ENCODE data around the gene HBM. TPM values are rescaled to one million over a fixed set of nuclear protein-coding genes. Genes with fewer than 3 reads are reported as not detected.
"Not testable (repeated sequence)": the region's sequence is repeated elsewhere in the genome, so short reads cannot be mapped to it uniquely, and the experiment has no call there.

The HBM gene
- total RNA-seq, 1 experiment from 2014 or later, result not detected

DNA sequence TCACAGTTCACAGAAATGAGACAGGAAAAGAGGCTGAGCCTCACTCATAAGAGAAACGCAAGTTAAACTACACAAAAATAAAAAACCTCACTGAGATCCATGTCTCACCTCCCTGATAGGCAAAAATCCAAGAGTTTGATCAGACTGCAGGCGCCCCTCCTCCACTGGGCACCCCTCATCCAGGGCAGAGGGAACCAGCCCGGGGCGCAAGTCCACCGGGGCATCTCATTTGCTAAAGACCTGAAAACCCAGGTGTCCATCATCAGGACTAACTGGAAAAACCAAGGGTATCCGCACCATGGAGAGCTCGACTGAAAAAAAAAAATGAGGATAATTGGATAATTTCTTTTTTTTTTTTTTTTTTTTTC, 10.8 kb upstream of the HBM start:
- Histone ChIP-seq H3K4me1 (peaks cover 3% of the 10 kb centered on the region; the same call in 1 of the 2 replicates), H3K36me3 (no peaks in the 10 kb centered on the region), H3K27me3 (no peaks in the 10 kb centered on the region), H3K27ac (peak overlapping the region; percentile 15), H3K9me3 (replicated peaks) (no peaks in the 10 kb centered on the region), H3K4me3 (peak overlapping the region; percentile 60)
- DNase-seq, result no peak

DNA sequence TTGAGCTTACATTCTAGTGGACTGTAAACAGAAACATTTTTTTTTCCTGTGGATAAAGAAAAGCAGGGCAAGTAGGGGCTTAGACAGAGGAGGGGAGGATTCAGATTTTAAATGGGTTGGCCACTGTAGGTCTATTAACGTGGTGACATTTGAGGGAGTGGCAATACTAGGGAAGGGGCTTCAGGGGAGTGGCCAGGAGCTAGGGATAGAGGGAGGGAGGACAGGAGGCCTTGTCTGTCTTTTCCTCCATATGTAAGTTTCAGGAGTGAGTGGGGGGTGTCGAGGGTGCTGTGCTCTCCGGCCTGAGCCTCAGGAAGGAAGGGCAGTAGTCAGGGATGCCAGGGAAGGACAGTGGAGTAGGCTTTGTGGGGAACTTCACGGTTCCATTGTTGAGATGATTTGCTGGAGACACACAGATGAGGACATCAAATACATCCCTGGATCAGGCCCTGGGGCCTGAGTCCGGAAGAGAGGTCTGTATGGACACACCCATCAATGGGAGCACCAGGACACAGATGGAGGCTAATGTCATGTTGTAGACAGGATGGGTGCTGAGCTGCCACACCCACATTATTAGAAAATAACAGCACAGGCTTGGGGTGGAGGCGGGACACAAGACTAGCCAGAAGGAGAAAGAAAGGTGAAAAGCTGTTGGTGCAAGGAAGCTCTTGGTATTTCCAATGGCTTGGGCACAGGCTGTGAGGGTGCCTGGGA, 6.5 kb upstream of the HBM start:
- Histone ChIP-seq H3K27ac (no peak overlapping the region), H3K4me1 (peaks cover 3% of the 10 kb centered on the region; the same call in 1 of the 2 replicates), H3K4me3 (no peak overlapping the region), H3K36me3 (no peaks in the 10 kb centered on the region), H3K27me3 (no peaks in the 10 kb centered on the region), H3K9me3 (replicated peaks) (no peaks in the 10 kb centered on the region)
- DNase-seq, result no peak

DNA sequence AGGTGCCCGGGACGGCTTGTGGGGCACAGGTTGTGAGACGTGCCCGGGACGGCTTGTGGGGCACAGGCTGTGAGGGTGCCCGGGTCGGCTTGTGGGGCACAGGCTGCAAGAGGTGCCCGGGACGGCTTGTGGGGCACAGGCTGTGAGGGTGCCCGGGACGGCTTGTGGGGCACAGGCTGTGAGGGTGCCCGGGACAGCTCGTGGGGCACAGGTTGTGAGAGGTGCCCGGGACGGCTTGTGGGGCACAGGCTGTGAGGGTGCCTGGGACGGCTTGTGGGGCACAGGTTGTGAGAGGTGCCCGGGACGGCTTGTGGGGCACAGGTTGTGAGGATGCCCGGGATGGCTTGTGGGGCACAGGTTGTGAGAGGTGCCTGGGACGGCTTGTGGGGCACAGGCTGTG, 5.5 kb upstream of the HBM start:
- DNase-seq; H3K27ac ChIP-seq; H3K9me3 ChIP-seq (replicated peaks); H3K27me3 ChIP-seq; H3K4me3 ChIP-seq; H3K36me3 ChIP-seq; H3K4me1 ChIP-seq: not testable (repeated sequence)

DNA sequence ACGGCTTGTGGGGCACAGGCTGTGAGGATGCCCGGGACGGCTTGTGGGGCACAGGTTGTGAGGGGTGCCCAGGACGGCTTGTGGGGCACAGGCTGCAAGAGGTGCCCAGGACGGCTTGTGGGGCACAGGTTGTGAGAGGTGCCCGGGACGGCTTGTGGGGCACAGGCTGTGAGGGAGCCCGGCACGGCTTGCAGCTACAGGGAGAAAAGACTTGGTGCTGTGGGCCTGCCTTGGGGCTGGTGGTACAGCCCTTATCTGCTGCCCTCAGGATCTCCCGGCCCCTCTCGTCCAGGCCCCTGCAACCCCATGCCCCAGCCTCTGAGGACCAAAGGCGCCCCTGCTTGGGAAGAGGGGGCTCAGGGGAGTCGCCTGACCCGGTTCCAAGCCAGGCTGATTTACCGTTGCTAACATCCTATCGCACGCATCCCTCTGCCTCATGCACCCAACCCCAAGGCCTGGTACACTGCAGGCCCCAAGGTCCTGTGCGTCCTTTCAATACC, 5.0 kb upstream of the HBM start:
- no peaks in the 10 kb centered on the region for H3K27me3 ChIP-seq
- no peaks in the 10 kb centered on the region for H3K4me1 ChIP-seq
- no peak overlapping the region for H3K27ac ChIP-seq

DNA sequence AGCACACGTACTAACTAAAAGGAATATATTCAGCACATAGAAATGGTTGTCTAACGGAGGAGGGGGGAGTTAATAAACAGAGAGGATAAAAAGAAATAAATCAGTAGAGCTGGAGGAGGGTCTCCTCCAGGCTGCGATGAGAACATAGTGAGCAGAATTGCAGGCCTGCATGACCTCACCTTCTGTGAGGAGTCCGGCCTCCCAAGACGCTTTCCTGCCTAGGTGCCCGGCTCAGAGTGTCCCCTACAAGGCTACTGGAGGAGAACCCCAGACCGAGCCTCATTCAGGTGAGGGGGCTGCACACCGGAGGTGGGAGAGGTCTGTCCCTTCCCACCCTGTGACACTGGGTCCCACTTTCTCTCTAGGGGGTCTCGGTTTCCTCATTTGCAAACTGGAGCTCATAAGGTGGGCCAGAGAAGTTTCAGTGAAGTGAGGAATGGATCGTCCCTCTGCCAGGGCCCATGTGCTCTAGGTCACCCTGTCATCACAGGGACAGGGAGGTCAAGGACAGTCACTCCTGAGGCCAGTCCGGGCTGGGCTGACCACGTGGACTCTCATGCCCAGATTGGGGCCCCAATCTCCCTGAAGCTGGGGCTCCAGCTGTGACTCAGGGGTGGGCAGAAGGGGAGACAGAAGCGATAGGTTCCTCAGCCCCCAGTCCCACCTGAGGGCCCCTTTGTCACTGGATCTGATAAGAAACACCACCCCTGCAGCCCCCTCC, 3.3 kb upstream of the HBM start:
- no peaks in the 10 kb centered on the region for H3K36me3 ChIP-seq
- no peaks in the 10 kb centered on the region for H3K27me3 ChIP-seq
- H3K4me3 ChIP-seq, result no peak overlapping the region
- no peak for DNase-seq
- no peaks in the 10 kb centered on the region for H3K4me1 ChIP-seq
- no peaks in the 10 kb centered on the region for H3K9me3 ChIP-seq (replicated peaks)
- H3K27ac ChIP-seq, result no peak overlapping the region

More for the DNA sequence above, 5.0 kb upstream of the HBM start:
- H3K9me3 ChIP-seq (replicated peaks), result no peaks in the 10 kb centered on the region
- DNase-seq, result no peak
- H3K36me3 ChIP-seq, result no peaks in the 10 kb centered on the region
- no peak overlapping the region for H3K4me3 ChIP-seq

DNA sequence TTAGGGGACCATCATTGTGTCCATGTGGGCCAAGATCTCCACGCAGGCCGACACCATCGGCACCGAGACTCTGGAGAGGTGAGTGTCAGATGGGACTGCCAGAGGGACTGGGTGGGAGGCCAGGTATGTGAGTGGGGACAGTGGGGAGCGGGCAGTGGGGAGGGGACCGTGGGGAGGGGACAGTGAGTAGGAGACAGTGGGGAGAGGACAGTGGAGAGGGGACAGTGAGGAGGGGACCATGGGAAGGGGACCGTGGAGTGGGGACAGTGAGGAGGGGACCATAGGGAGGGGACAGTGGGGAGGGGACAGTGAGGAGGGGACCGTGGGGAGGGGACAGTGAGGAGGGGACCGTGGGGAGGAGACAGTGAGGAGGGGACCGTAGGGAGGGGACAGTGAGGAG, 2.6 kb upstream of the HBM start:
- H3K4me3 ChIP-seq; H3K9me3 ChIP-seq (replicated peaks); DNase-seq; H3K36me3 ChIP-seq; H3K27me3 ChIP-seq; H3K4me1 ChIP-seq; H3K27ac ChIP-seq: not testable (repeated sequence)

DNA sequence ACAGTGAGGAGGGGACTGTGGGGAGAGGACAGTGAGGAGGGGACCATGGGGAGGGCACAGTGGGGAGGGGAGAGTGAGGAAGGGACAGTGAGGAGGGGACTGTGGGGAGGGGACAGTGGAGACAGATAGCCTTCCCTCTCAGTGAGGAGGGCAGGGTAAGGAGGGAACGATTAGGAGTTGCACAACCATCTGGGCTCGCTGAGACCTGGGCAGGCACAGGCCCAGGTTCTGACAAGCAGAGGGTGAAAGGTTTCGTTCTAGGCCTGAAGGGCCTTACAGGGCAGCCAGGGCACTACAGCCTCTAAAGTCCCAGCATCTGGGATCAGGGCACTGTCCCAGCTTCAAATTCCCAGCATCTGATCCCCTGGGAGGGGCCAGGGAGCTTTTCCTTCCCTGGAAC, 2.1 kb upstream of the HBM start:
- H3K9me3 ChIP-seq (replicated peaks); H3K4me3 ChIP-seq; H3K27me3 ChIP-seq: not testable (repeated sequence)

DNA sequence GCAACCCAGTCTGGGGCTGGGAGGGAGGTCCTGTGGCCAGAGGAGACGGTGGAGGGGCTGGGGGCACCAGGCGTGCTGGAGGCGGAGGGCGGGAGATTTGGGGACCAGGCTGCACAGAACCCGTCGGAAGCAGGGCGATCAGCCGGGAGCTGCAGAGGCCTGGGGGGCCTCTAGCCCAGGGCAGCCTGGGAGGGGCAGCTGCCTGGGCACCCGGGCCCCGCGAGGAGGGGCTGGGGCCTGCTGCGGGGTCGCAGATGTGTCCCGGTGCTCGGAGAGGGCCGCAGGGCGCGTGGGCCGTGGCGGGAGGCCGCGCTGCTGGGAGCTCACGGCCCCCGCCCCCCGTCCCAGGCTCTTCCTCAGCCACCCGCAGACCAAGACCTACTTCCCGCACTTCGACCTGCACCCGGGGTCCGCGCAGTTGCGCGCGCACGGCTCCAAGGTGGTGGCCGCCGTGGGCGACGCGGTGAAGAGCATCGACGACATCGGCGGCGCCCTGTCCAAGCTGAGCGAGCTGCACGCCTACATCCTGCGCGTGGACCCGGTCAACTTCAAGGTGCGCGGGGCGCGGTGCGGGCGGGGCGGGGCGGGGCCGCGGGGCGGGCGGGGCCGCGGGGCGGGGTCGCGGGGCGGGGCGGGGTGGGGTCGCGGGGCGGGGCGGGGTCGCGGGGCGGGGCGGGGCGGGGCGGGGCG, 1.5 kb upstream of the HBM start:
- H3K27ac ChIP-seq; H3K4me1 ChIP-seq; H3K4me3 ChIP-seq; H3K9me3 ChIP-seq (replicated peaks); H3K36me3 ChIP-seq; DNase-seq; H3K27me3 ChIP-seq: not testable (repeated sequence)

More for the DNA sequence above, 2.1 kb upstream of the HBM start:
- DNase-seq, H3K4me1 ChIP-seq, H3K36me3 ChIP-seq, H3K27ac ChIP-seq: not testable (repeated sequence)

DNA sequence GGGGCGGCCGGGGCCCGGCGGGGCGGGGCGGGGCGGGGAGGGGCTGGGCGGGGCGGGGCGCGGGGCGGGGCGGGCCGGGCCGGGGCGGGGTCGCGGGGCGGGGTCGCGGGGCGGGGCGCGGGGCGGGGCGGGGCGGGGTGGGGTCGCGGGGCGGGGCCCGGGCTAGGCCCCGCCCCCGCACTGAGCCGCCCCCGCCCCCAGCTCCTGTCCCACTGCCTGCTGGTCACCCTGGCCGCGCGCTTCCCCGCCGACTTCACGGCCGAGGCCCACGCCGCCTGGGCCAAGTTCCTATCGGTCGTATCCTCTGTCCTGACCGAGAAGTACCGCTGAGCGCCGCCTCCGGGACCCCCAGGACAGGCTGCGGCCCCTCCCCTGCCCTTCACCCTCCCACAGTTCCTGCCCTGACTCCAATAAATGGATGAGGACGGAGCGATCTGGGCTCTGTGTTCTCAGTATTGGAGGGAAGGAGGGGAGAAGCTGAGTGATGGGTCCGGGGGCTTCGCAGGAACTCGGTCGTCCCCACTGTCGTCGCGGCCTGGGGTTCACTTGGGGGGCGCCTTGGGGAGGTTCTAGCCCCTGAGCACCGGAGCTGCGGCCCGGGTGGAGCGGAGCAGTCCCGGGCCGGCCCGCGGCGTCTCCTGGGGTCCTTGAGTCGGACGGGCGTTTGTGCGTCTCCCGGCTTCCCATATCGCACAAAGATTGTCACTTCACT, 795 bp upstream of the HBM start:
- no peak for DNase-seq

DNA sequence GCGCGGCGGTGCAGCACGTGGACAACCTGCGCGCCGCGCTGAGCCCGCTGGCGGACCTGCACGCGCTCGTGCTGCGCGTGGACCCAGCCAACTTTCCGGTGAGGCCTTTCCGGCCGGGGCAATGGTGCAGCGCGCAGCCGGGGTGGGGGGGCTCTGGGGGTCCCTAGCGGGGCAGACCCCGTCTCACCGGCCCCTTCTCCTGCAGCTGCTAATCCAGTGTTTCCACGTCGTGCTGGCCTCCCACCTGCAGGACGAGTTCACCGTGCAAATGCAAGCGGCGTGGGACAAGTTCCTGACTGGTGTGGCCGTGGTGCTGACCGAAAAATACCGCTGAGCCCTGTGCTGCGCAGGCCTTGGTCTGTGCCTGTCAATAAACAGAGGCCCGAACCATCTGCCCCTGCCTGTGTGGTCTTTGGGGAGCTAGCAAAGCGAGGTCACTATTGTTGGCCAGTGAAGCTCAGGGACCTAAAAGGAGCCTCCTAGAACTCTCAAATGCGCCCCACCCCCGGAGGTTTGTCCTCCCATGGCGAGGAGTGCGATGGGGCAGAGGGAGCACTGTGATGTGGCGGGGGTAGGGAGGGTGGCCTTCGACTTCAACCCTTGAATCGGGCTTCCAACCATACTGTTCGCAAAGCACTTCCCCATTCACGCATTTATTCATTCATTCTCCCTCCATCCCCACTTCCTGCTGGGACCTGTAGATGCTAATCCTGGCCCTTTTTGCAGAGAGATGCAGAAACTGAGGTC, 770 bp downstream of the HBM start:
- Histone ChIP-seq H3K27me3 (no peaks in the 10 kb centered on the region), H3K36me3 (no peaks in the 10 kb centered on the region), H3K4me3 (no peak overlapping the region), H3K9me3 (replicated peaks) (no peaks in the 10 kb centered on the region), H3K4me1 (no peaks in the 10 kb centered on the region), H3K27ac (no peak overlapping the region)
- DNase-seq, result no peak

More for the DNA sequence above, 795 bp upstream of the HBM start:
- Histone ChIP-seq H3K4me3 (no peak overlapping the region), H3K36me3 (no peaks in the 10 kb centered on the region), H3K27me3 (no peaks in the 10 kb centered on the region), H3K27ac (no peak overlapping the region), H3K4me1 (no peaks in the 10 kb centered on the region), H3K9me3 (replicated peaks) (no peaks in the 10 kb centered on the region)

DNA sequence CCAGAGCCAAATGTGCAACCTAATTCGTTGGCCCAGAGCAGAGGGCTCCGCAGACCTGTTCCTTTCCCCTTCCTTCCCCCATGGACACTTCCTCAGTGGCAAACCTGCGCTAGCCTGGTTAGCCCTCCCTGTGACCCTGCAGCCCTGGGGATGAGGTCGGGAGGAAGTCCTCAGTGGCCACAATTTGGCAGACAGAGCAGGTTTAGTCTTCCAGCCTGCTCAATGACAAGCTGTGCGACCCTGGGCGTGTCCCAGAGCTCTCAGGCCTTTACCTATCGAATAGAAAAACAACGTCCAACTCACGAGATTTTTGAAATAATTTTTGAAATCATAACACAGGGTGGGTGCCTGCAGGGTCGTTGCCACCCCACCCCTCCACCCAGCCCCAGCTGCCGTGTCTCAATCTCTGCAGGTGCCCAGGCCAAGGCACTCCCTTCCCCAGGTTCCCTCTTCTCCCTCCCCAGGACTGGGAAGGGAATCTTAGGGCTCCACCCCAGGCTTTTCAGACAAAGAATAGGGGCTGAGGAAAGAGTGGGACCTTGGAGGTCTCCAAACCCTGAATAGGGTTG, 1.4 kb downstream of the HBM start:
- Histone ChIP-seq H3K36me3 (no peaks in the 10 kb centered on the region), H3K27me3 (no peaks in the 10 kb centered on the region), H3K4me3 (no peak overlapping the region), H3K27ac (no peak overlapping the region), H3K9me3 (replicated peaks) (no peaks in the 10 kb centered on the region), H3K4me1 (no peaks in the 10 kb centered on the region)
- DNase-seq, result no peak

DNA sequence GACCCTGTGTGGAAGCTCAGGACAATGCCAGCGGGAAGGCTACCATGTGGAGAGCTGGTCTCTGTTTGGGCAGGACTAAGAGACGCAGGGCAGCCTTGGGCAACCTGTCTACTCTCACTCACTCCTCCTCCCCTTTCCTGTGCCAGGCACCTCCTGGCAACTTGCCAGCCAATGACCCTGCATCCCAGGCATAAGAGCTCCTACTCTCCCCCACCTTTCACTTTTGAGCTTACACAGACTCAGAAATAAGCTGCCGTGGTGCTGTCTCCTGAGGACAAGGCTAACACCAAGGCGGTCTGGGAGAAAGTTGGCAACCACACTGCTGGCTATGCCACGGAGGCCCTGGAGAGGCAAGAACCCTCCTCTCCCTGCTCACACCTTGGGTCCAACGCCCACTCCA, 2.6 kb downstream of the HBM start:
- Histone ChIP-seq H3K9me3 (replicated peaks) (no peaks in the 10 kb centered on the region), H3K27ac (no peak overlapping the region), H3K4me3 (no peak overlapping the region), H3K36me3 (no peaks in the 10 kb centered on the region), H3K27me3 (no peaks in the 10 kb centered on the region), H3K4me1 (no peaks in the 10 kb centered on the region)
- no peak for DNase-seq

DNA sequence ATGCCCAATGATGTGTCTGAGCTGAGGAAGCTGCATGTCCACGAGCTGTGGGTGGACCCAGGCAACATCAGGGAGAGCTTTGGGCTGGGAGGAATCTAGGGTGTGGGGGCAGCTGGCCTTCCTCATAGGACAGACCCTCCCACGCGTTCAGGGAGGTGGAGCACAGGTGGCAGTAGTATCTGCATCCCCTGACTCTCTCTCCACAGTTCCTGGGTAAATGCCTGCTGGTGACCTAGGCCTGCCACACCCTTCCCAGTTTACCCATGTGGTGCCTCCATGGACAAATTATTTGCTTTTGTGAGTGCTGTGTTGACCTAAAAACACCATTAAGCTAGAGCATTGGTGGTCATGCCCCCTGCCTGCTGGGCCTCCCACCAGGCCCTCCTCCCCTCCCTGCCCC, 3.2 kb downstream of the HBM start:
- H3K9me3 ChIP-seq (replicated peaks), result no peaks in the 10 kb centered on the region
- no peaks in the 10 kb centered on the region for H3K36me3 ChIP-seq
- no peak overlapping the region for H3K4me3 ChIP-seq
- no peaks in the 10 kb centered on the region for H3K27me3 ChIP-seq
- DNase-seq, result no peak
- no peak overlapping the region for H3K27ac ChIP-seq
- no peaks in the 10 kb centered on the region for H3K4me1 ChIP-seq

DNA sequence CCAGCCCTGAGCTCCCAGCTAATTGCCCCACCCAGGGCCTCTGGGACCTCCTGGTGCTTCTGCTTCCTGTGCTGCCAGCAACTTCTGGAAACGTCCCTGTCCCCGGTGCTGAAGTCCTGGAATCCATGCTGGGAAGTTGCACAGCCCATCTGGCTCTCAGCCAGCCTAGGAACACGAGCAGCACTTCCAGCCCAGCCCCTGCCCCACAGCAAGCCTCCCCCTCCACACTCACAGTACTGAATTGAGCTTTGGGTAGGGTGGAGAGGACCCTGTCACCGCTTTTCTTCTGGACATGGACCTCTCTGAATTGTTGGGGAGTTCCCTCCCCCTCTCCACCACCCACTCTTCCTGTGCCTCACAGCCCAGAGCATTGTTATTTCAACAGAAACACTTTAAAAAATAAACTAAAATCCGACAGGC, 4.3 kb downstream of the HBM start:
- not testable (repeated sequence) for H3K4me1 ChIP-seq; H3K27ac ChIP-seq; H3K36me3 ChIP-seq; H3K9me3 ChIP-seq (replicated peaks); H3K4me3 ChIP-seq; H3K27me3 ChIP-seq
- peak; percentile 43 to 46 for DNase-seq
